ENCODE measurements around the gene ERC2.

The ERC2 gene

DNA sequence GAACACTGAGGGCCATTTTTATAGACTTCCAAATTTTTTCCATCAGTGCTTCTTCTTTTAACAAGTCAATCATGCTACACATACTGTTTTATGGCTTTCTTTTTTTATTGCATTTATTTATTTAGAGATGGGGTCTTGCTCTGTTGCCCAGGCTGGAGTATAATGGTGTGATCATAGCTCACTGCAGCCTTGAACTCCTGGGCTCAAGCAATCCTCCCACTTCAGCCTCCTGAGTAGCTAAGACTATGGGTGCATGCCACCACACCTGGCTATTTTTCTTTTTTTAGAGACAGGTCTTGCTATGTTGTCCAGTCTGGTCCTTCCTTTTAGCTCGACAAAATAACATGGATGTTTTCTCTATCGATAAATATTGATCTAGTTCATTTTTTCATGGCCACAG lies 555.4 kb downstream of the ERC2 start:
- Mint-ChIP-seq H3K27ac (no peak overlapping the region), H3K4me3 (no peak overlapping the region), H3K4me1 (no peaks in the 10 kb centered on the region), H3K36me3 (no peaks in the 10 kb centered on the region), H3K9me3 (peaks cover 5% of the 10 kb centered on the region)
- no peak for DNase-seq (ENCODE audit: low spot score in 2 of 2)
- ATAC-seq, result no peak

DNA sequence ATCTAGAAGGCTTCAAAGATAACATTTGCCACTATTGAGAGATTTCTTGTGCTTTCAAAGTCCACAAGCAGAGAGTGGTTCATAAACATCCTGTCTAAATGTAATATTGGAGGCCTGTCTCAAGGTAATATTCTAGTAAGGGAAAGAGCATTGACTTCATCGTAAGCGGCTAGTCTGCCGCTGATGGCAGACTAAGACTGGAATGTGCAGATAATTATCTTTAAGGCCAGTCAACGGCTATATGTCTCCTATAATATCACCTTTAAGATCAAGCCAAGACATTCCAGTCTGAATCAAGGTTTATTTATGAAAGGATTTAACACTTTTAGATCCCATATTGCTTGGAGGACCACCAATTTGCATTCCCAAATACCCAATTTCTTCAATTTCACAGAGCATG lies 557.0 kb downstream of the ERC2 start:
- no peak for ATAC-seq
- H3K9me3 Mint-ChIP-seq, result peaks cover 8% of the 10 kb centered on the region

DNA sequence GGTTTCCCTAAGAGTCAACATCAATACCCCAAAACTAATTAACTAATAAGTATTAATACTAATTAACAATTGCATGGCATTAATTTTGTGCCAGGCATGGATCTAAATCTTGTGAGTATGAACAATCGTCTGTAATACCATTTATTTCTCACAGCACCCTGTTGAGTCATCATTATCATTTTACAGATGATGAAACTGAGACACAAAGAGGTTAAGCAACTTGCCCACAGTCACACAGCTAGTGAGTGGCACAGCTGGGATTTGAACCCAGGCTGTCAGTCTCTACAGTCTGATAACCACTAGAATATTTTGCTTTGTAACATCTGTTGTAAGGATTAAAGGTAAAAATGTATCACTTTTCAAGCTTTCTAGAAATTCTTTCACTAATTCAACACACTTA lies 557.7 kb downstream of the ERC2 start:
- Mint-ChIP-seq H3K4me3 (no peak overlapping the region), H3K27ac (no peak overlapping the region), H3K36me3 (no peaks in the 10 kb centered on the region), H3K9me3 (peaks cover 8% of the 10 kb centered on the region), H3K4me1 (no peaks in the 10 kb centered on the region)
- no peak for ATAC-seq
- DNase-seq (ENCODE audit: low spot score in 2 of 2), result no peak

More for the DNA sequence above, 557.0 kb downstream of the ERC2 start:
- Mint-ChIP-seq H3K27ac (no peak overlapping the region), H3K4me3 (no peak overlapping the region), H3K36me3 (no peaks in the 10 kb centered on the region), H3K4me1 (no peaks in the 10 kb centered on the region)
- DNase-seq (ENCODE audit: low spot score in 2 of 2), result no peak

DNA sequence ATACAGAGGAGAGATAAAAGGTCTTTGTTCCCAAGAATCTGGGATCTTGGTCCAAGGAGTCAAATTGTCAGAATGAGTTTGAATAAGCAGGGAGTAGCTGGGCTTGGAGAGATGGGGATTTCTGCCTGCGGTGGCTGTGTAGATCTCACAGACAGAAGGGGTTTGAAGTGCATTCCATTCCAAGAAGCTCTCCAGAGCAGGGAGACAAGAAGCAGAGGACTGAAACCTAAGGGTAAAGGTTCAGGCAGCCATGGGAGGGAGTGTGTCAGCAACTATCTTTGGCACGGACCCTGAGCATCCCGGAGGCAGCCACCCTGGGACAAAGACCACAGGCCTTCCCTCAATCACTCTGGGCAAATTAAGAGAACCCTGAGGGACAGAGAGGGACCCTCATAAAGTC lies 558.9 kb downstream of the ERC2 start:
- Mint-ChIP-seq H3K9me3 (peaks cover 8% of the 10 kb centered on the region), H3K27ac (no peak overlapping the region), H3K36me3 (no peaks in the 10 kb centered on the region), H3K4me3 (no peak overlapping the region), H3K4me1 (no peaks in the 10 kb centered on the region)
- ATAC-seq (no peak), DNase-seq (ENCODE audit: low spot score in 2 of 2) (no peak)

DNA sequence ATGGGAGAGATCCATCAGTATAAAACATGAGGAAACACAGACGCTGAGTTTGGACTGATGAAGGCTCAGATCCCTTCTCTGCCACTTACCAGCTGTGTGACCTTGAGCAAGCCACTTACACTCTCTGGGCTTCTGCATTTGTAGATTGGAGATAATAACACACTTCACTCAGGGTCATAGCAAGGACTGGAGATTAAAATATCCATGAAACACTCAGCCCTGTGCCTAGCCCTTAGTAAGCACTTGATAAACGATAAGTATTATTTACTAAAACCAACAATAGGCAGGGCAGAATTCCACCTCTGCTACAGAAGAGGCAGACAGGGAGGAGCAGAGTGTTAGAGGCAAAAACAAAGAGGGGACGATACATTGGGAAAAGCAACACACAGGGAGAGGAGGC lies 560.7 kb downstream of the ERC2 start:
- H3K4me1 Mint-ChIP-seq, result no peaks in the 10 kb centered on the region
- no peak for ATAC-seq

DNA sequence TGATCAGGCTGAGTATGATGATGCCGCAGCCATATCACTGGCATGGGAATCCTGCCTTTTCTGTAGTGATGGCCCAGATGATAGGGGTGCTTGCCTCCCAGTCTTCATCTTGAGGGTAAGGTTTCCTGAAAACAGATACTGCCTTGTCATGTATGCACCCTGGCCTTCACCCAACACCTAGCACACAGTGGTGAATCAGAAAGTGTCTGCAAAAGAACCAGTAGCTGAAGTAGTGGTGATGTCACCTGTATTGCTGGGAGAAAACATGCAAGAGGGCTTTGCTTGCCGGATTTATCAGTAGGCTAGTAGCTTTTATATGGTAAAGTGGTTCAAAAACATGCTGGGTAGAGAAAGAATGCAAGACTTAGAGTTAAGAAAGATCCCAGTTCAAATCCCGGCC lies 561.4 kb downstream of the ERC2 start:
- no peaks in the 10 kb centered on the region for H3K4me1 Mint-ChIP-seq
- ATAC-seq (no peak), DNase-seq (ENCODE audit: low spot score in 2 of 2) (no peak)
- H3K36me3 Mint-ChIP-seq, result no peaks in the 10 kb centered on the region
- no peak overlapping the region for H3K4me3 Mint-ChIP-seq
- H3K9me3 Mint-ChIP-seq, result peaks cover 7% of the 10 kb centered on the region
- no peak overlapping the region for H3K27ac Mint-ChIP-seq

More for the DNA sequence above, 560.7 kb downstream of the ERC2 start:
- Mint-ChIP-seq H3K4me3 (no peak overlapping the region), H3K9me3 (peaks cover 8% of the 10 kb centered on the region), H3K27ac (no peak overlapping the region), H3K36me3 (no peaks in the 10 kb centered on the region)
- no peak for DNase-seq (ENCODE audit: low spot score in 2 of 2)

DNA sequence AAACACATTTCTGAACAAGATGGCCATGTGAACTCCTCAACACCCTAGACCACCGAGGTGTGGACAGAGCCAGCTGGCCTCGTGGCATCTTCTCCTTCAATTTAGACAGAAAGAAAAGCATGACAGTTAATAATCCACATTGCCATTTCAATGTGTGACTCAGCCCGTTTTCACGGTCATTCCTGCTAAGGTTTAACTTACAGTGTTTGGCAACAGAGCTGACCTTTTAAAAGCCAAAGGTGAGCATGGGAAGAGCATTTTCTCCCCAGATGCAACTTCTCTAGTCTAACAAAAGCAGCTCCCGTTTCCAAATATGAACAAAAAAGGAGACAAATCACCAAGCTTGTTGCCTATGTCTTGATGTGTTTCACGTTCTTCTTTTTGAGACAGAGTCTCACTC lies 563.6 kb downstream of the ERC2 start:
- Mint-ChIP-seq H3K9me3 (peaks cover 6% of the 10 kb centered on the region), H3K4me1 (no peaks in the 10 kb centered on the region), H3K27ac (no peak overlapping the region), H3K4me3 (no peak overlapping the region), H3K36me3 (no peaks in the 10 kb centered on the region)
- DNase-seq (ENCODE audit: low spot score in 2 of 2), result no peak
- no peak for ATAC-seq

DNA sequence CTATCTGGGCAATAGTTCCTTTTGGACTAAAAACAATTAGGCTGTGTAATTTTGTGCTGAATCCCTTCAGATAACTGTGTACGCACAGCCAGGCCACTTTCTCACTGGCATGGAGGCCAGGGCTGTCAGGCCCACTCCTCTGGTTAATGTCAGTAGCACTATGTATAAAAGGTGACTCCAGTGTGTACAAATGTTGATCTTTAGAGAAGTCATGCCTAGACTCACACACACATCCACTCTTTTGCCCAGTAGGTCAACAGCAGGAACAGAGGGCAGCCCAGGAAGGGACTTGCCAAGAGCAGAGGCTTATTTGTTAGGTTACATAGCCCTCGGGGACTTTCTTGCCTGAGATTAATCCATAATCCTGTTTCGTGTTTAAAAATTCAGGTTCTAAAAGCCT lies 564.6 kb downstream of the ERC2 start:
- H3K4me3 Mint-ChIP-seq, result no peak overlapping the region

DNA sequence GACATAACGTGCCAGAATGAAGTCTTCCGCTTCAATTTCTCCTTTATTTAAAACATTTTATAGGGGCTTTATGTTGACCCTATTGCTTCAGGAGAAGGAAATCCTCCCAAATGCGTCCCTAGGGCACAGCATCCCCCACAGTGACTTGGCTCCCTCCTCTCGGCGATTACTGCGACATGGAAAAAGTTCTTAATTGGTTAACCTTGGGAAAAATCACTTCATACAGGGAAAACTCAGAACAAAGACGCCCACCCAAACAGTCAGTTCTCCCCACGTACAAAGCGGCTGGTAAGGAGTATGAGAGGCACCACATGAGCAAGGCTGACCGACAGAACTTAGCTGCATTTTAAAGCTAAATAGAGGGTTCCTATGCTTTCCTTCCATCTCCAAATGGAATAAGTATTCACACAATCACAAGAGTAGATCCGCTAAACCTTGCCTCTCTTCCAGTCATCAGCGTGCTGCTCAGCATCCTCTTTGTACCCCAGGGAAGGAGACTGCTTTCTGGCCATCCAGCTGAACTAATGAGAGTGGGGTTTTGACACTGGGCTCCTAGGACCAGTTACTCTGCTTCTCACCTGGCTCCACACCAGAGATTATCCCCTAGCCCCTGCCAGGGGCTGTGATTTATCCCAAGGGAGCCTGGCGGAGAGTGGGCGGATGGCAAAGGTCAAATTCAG lies 565.9 kb downstream of the ERC2 start:
- ATAC-seq (no peak), DNase-seq (ENCODE audit: low spot score in 2 of 2) (no peak)
- H3K4me1 Mint-ChIP-seq, result no peaks in the 10 kb centered on the region
- no peak overlapping the region for H3K4me3 Mint-ChIP-seq
- peaks cover 3% of the 10 kb centered on the region for H3K9me3 Mint-ChIP-seq
- H3K36me3 Mint-ChIP-seq, result no peaks in the 10 kb centered on the region
- H3K27ac Mint-ChIP-seq, result no peak overlapping the region

More for the DNA sequence above, 564.6 kb downstream of the ERC2 start:
- Mint-ChIP-seq H3K9me3 (peaks cover 6% of the 10 kb centered on the region), H3K36me3 (no peaks in the 10 kb centered on the region), H3K4me1 (no peaks in the 10 kb centered on the region), H3K27ac (no peak overlapping the region)
- DNase-seq (ENCODE audit: low spot score in 2 of 2) (no peak), ATAC-seq (no peak)

DNA sequence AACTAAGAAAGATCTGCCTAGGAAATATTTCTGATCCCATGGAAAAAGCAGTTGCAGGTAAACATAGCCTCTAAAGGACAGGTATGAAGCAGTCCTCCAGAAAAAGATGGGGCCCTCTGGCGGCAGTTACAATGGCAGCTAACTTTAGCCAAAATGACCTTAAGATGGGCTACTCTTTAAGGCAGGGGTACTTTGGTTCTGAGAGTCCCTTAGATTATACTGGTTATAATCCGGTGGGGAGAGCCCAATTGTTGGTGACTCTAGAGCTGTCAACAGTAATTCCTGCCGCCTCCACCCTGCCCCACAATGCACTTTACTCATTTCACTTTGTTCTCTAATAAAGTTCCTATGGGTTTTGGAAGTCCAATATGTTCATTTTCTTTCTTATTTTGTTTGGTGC lies 568.4 kb downstream of the ERC2 start:
- H3K27ac Mint-ChIP-seq, result no peak overlapping the region
- no peaks in the 10 kb centered on the region for H3K36me3 Mint-ChIP-seq
- H3K4me3 Mint-ChIP-seq, result no peak overlapping the region
- no peaks in the 10 kb centered on the region for H3K4me1 Mint-ChIP-seq
- DNase-seq (ENCODE audit: low spot score in 2 of 2), result no peak
- ATAC-seq, result no peak
- H3K9me3 Mint-ChIP-seq, result no peaks in the 10 kb centered on the region

DNA sequence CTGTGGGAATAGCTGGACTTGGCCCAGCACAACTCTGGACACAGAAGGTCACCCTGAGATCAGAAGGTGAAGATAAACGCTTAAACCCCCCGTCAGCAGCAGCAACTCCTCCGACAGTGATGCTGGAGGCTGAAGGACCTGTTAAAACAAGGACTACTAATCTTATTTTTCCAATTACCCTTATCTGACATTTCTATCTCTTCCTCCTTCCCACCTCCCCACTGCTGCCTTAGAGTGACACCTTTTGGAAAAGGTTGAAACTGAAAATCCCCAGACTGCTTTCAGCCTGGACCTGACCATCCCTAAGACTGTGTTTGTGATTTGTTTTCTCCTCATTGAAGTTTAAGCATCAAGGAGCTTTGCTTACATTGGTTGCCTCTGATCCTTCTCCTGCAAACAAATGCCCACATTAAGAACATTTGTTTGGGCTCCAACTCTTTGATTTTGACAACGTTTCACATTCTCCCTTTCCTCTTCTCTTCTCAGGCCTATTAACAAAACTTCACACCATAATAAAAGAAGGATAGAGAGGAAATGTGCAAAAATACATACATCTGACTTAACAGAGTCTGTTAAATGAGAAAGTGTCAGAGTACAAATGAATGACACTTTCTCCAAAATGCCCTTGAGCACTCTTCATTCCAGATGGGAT lies 570.6 kb downstream of the ERC2 start:
- Mint-ChIP-seq H3K9me3 (peaks cover 3% of the 10 kb centered on the region), H3K27ac (no peak overlapping the region), H3K4me1 (no peaks in the 10 kb centered on the region), H3K36me3 (no peaks in the 10 kb centered on the region), H3K4me3 (no peak overlapping the region)
- no peak for DNase-seq (ENCODE audit: low spot score in 2 of 2)
- no peak for ATAC-seq

DNA sequence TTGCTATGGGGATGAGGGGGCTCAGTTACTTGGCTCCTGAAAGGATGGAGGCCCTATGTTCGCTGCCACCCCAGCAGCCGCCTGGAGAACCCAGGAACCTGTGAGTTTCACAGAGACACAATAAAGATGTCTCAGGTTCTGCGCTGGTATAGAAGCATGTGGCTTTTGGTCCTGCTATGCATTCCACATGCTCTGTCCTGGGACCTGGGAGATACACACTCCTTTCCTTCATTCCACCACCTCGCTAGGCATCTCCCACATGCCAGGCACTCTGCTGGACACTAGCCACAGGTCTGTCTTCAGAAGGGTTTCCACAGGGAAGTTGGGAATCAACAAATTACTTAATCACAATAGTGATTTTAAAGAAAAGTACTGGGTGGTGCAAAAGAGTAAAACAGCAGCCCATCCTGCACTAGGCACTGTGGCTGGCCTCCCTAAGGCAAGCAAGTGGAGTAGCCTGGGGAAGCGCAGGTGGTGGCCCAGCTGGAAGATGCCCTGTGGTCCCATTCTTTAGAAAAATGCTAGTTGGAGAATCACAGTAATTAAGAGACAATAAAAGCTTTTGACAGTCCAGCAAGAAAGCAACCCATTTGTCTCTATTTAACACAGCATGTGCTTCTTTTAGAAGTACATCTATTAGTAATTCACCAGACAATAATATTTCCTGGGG lies 572.2 kb downstream of the ERC2 start:
- Mint-ChIP-seq H3K4me1 (no peaks in the 10 kb centered on the region), H3K27ac (no peak overlapping the region), H3K4me3 (no peak overlapping the region), H3K36me3 (no peaks in the 10 kb centered on the region), H3K9me3 (peaks cover 3% of the 10 kb centered on the region)
- DNase-seq (ENCODE audit: low spot score in 2 of 2) (no peak), ATAC-seq (no peak)

DNA sequence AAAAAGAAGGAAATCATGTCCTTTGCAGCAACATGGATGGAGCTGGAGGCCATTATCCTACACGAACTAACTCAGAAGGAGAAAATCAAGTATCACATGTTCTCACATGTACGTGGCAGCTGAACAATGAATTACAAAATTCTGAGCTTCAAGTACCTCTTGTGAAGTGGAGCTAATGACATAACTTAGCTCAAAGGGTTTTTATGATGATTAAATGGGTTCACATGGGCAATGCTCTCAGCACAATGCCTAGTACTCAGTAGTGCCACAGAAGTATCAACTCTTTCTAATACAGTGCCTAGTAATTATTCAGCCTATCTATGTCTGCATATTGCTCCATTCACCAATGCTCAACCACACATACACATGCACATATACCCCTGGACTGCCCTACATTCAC lies 573.7 kb downstream of the ERC2 start:
- DNase-seq (ENCODE audit: low spot score in 2 of 2) (no peak), ATAC-seq (no peak)
- Mint-ChIP-seq H3K4me1 (no peaks in the 10 kb centered on the region), H3K27ac (no peak overlapping the region), H3K4me3 (no peak overlapping the region), H3K36me3 (no peaks in the 10 kb centered on the region), H3K9me3 (peaks cover 3% of the 10 kb centered on the region)

DNA sequence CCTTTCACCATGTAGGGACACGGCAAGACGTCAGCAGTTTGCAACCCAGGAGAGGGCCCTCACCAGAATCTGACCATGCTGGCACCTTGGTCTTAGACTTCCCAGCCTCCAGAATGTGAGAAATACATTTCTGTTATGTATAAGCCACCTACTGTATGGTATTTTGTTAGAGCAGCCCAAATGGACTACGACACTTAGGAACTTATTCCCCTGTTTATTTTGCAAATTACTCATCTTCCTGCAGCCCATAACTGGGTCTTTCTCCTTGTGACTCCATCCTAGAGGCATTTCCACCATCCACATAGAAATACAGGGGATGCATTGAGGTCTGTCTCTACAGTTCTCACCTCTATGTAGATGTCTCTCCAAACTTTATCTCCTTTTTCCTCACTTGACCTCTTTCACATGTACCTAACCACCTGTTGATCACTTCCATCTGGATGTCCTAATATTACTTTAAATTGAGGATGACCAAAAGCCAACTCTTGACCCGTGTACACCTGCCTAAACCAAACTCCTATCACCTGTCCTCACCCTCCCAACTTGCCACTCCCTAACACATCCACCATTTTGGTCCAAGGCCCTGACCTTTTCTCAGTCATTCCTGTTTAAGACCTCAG lies 575.1 kb downstream of the ERC2 start:
- Mint-ChIP-seq H3K36me3 (no peaks in the 10 kb centered on the region), H3K27ac (no peak overlapping the region), H3K4me3 (no peak overlapping the region), H3K9me3 (peaks cover 3% of the 10 kb centered on the region), H3K4me1 (no peaks in the 10 kb centered on the region)
- no peak for ATAC-seq
- DNase-seq (ENCODE audit: low spot score in 2 of 2), result no peak

DNA sequence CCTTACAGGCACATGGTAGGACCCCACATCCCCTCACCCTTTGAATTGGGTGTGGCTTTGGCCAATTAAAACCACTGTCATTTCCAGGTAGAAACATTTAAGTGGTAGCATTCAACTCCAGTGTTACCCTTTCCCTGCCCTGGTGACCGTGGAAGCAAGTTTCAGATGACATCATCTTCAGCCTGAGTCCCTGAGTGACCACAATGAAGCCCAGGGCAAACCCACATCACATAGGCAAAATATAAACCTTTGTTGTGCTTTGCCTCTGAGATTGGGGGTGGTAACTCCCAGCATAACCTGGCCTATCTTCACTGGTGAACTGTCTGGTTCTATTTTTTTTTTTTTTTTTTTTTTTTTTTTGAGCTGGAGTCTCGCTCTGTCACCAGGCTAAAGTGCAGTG lies 577.2 kb downstream of the ERC2 start:
- Mint-ChIP-seq H3K36me3 (no peaks in the 10 kb centered on the region), H3K4me3 (no peak overlapping the region), H3K27ac (no peak overlapping the region), H3K9me3 (peaks cover 3% of the 10 kb centered on the region), H3K4me1 (no peaks in the 10 kb centered on the region)
- DNase-seq (ENCODE audit: low spot score in 2 of 2), result no peak
- no peak for ATAC-seq

Data from stimulated activated effector memory CD8-positive, alpha-beta T cell treated with anti-CD3 and anti-CD28 coated beads, Interleukin-12 subunit alpha, Interleukin-12 subunit beta, amount 100 ng/mL, for 72 hours (primary cell).